GM12872 (cell line): ENCODE data around the gene PKD1.

Source experiments
- TF ChIP-seq, protein P1 (sequence below): IDR thresholded peaks from 3 replicates; pipeline ENCODE4 v1.5.1; 2011; ENCODE audit warnings: low read depth, mild to moderate bottlenecking, low read length, moderate library complexity; ENCODE audit not compliant: insufficient read depth

The PKD1 gene

GRCh38 chr16:2179576-2179975 is 43.9 kb upstream of the PKD1 start:
- TF ChIP-seq, protein P1, sequence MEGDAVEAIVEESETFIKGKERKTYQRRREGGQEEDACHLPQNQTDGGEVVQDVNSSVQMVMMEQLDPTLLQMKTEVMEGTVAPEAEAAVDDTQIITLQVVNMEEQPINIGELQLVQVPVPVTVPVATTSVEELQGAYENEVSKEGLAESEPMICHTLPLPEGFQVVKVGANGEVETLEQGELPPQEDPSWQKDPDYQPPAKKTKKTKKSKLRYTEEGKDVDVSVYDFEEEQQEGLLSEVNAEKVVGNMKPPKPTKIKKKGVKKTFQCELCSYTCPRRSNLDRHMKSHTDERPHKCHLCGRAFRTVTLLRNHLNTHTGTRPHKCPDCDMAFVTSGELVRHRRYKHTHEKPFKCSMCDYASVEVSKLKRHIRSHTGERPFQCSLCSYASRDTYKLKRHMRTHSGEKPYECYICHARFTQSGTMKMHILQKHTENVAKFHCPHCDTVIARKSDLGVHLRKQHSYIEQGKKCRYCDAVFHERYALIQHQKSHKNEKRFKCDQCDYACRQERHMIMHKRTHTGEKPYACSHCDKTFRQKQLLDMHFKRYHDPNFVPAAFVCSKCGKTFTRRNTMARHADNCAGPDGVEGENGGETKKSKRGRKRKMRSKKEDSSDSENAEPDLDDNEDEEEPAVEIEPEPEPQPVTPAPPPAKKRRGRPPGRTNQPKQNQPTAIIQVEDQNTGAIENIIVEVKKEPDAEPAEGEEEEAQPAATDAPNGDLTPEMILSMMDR: no peak

DNA sequence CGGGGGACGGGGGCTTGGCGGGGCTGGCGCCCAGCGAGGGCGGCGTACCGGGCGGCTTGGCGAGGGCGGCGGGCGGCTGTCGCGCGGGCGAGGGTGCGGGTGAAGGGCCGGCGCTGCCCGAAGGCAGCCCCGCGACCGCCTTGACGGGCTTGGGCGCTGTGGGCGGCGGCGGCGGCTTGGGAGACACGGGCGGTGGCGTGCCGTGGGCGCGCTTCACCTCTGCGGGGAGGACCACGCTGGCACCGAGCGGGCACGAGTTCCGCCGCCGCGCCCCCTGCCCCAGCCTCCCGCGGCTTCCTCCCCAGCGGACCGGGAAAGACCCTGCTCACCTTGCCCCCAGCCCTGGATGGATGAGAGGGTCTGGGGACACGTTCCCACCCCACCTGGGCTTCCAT is 43.4 kb upstream of the PKD1 start:
- TF ChIP-seq, protein P1: no peak

DNA sequence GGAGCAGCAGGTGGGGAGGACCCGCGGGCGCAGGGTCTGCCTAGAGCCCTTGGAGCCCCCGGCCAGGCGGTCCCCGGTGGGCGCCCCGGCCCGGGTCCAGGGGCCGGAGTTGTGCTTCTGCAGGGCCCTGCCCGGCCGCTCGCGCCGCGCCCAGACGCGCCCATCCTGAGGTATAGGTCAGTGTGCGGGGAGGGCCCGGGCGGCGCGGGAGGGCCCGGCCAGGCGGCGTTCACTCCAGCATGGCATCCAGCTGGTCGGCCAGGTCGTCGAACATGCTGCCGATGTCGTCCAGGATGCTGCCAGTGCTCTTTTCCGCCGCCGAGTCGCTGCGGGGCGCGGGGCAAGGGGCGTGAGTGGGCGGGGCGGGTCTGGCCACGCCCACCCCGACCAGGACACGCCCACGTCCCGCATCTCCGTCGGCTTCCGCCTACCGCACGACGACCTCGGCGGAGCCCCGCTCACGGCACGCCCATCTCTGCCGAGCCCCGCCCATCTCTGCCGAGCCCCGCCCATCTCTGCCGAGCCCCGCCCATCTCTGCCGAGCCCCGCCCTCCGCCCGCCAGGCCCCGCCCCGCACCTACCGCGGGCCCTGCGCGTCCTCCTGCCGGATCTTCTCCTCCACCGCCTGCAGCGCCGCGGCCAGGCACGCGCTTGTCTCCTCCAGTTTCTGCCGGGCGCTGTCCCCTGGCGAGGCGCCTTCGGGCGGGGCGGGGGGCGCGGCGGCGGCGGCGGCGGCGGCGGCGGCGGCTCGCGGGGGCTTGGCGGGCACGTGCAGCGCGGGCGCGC is 42.8 kb upstream of the PKD1 start:
- TF ChIP-seq, protein P1: no peak

DNA sequence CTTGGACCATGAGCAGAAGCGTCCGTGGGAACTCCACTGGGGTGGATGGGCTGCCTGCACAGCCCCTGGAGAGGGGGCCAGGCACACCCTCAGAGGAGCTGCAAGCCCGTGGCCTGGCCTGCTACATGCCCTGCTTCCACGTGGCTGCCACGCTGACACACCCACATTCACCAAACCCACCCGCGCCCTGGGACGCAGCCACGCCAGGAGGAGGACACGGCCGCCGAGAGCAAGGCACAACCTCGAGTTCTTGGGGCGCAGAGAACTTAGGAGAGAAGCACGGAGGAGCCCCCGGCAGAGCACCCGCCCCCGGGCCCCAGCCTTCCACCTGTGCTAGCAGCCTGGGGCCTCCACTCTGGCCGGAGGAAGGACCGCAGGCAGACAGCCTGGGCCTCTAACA is 41.9 kb upstream of the PKD1 start:
- TF ChIP-seq, protein P1: no peak

GRCh38 chr16:2177101-2177500 is 41.4 kb upstream of the PKD1 start:
- TF ChIP-seq, protein P1: no peak

GRCh38 chr16:2176047-2176446 is 40.3 kb upstream of the PKD1 start:
- TF ChIP-seq, protein P1: no peak

- TF ChIP-seq, protein P1: no peak
Measured at GRCh38 chr16:2175454-2175853, 39.8 kb upstream of the PKD1 start.
